Calu3 (cell line): Measurements from ENCODE around the gene TDP1. TPM values are rescaled to one million over a fixed set of nuclear protein-coding genes. Genes with fewer than 3 reads are reported as not detected.

ENCODE experiments used
- BruUV-seq: library from RNA; stranded (reverse); fragments of 400-500 nt; replicated peaks from 2 replicates; lab custom pipeline; 2021; lab: Mats Ljungman, UMichigan
- CTCF ChIA-PET: fragments of 300-600 bp; sonication (Branson Sonifier 250); formaldehyde crosslinking; loops from one replicate; lab custom pipeline; 2022; ENCODE audit warnings: antibody characterized with exemption; lab: Charles Lee
- DNase-seq: peaks from one replicate; pipeline ENCODE4 v3.0.0; 2022
- H3K27ac Mint-ChIP-seq: one replicate; pipeline ENCODE4 v1.8.0; 2022; ENCODE audit warnings: mixed read lengths; ENCODE audit not compliant: unreplicated experiment
- H3K27me3 Mint-ChIP-seq: one replicate; pipeline ENCODE4 v1.8.0; 2022; ENCODE audit warnings: mixed read lengths; ENCODE audit not compliant: unreplicated experiment
- H3K36me3 Mint-ChIP-seq: one replicate; pipeline ENCODE4 v1.8.0; 2022; ENCODE audit warnings: mild to moderate bottlenecking, moderate library complexity, mixed read lengths; ENCODE audit not compliant: insufficient read depth, unreplicated experiment
- H3K4me1 Mint-ChIP-seq: one replicate; pipeline ENCODE4 v1.8.0; 2022; ENCODE audit warnings: mild to moderate bottlenecking, low read depth, mixed read lengths; ENCODE audit not compliant: unreplicated experiment
- H3K4me3 Mint-ChIP-seq: one replicate; pipeline ENCODE4 v1.8.0; 2022; ENCODE audit warnings: mild to moderate bottlenecking, low read depth, moderate library complexity, mixed read lengths; ENCODE audit not compliant: unreplicated experiment
- H3K9me3 Mint-ChIP-seq: one replicate; pipeline ENCODE4 v1.8.0; 2022; ENCODE audit warnings: low read depth, mixed read lengths; ENCODE audit not compliant: unreplicated experiment
- CTCF ChIP-seq: fragments of 200-600 bp; IDR thresholded peaks from one replicate; pipeline ENCODE4 v1.8.0; 2022; ENCODE audit warnings: antibody characterized with exemption; ENCODE audit not compliant: unreplicated experiment
- intact Hi-C: fragments of 100-400 bp; cut with micrococcal nuclease; formaldehyde crosslinking; loops from one replicate; pipeline ENCODE4 v1.10.0; 2022; ENCODE audit not compliant: unreplicated experiment
- total RNA-seq: library from RNA; stranded (reverse); gene quantifications from 2 replicates; pipeline ENCODE4 v1.2.3, GENCODE V29; 2022

Gene TDP1
- total RNA-seq, 1 experiment from 2014 or later, result 24.4 TPM

- no peak for DNase-seq
- H3K27me3 Mint-ChIP-seq, result no peaks in the 10 kb centered on the region
- intact Hi-C loops, result no loop called here
- H3K9me3 Mint-ChIP-seq, result no peaks in the 10 kb centered on the region
- H3K4me3 Mint-ChIP-seq, result no peak overlapping the region
- no peak overlapping the region for H3K27ac Mint-ChIP-seq
- peaks cover 12% of the 10 kb centered on the region for H3K36me3 Mint-ChIP-seq
- CTCF ChIA-PET, result no interaction called here
- no peak for TF ChIP-seq CTCF
- BruUV-seq, result no TSS peak
- H3K4me1 Mint-ChIP-seq, result no peaks in the 10 kb centered on the region
Observed at GRCh38 chr14:89990218-89990617, 34.5 kb downstream of the TDP1 start.

- no peak overlapping the region for H3K4me3 Mint-ChIP-seq
- BruUV-seq, result no TSS peak
Observed at GRCh38 chr14:89990623-89991275, 35.0 kb downstream of the TDP1 start.

GRCh38 chr14:89992273-89992672 lies 36.5 kb downstream of the TDP1 start:
- no TSS peak for BruUV-seq
- H3K36me3 Mint-ChIP-seq, result peaks cover 16% of the 10 kb centered on the region
- CTCF ChIA-PET, result no interaction called here

More at GRCh38 chr14:89990623-89991275, 35.0 kb downstream of the TDP1 start:
- CTCF ChIA-PET, result no interaction called here
- Mint-ChIP-seq H3K4me1 (no peaks in the 10 kb centered on the region), H3K27ac (no peak overlapping the region), H3K27me3 (no peaks in the 10 kb centered on the region), H3K36me3 (peaks cover 12% of the 10 kb centered on the region), H3K9me3 (no peaks in the 10 kb centered on the region)
- intact Hi-C loops, result no loop called here
- no peak for DNase-seq
- no peak for TF ChIP-seq CTCF

GRCh38 chr14:89996963-89997362 lies 41.2 kb downstream of the TDP1 start:
- Mint-ChIP-seq H3K36me3 (peaks cover 11% of the 10 kb centered on the region), H3K27me3 (no peaks in the 10 kb centered on the region), H3K4me1 (no peaks in the 10 kb centered on the region), H3K4me3 (no peak overlapping the region), H3K27ac (no peak overlapping the region), H3K9me3 (no peaks in the 10 kb centered on the region)
- CTCF ChIA-PET, result no interaction called here
- no TSS peak for BruUV-seq
- intact Hi-C loops, result no loop called here
- no peak for DNase-seq
- TF ChIP-seq CTCF, result no peak

More at GRCh38 chr14:89992273-89992672, 36.5 kb downstream of the TDP1 start:
- no peak for DNase-seq
- no peak for TF ChIP-seq CTCF
- H3K27me3 Mint-ChIP-seq, result no peaks in the 10 kb centered on the region
- intact Hi-C loops, result no loop called here
- no peak overlapping the region for H3K27ac Mint-ChIP-seq
- H3K9me3 Mint-ChIP-seq, result no peaks in the 10 kb centered on the region
- no peak overlapping the region for H3K4me3 Mint-ChIP-seq
- H3K4me1 Mint-ChIP-seq, result no peaks in the 10 kb centered on the region
